Measurements from ENCODE around the gene CTIF. TPM values are rescaled to one million over a fixed set of nuclear protein-coding genes. Genes with fewer than 3 reads are reported as not detected.
A peak's percentile ranks its signal among the peaks of the same experiment; 100 is the strongest.

Gene CTIF
- total RNA-seq, 1 donor from 2014 or later, result 15.0 TPM

- no peaks in the 10 kb centered on the region for H3K36me3 ChIP-seq (ENCODE audit: control insufficient read depth, insufficient read depth, low read length)
- FAIRE-seq, result no peak
- no peaks in the 10 kb centered on the region for H3K27me3 ChIP-seq (ENCODE audit: control insufficient read depth, insufficient read depth, low read length)
- no peak for TF ChIP-seq CTCF (IDR thresholded peaks at IDR 0.05; ENCODE audit: insufficient read depth, low read length, severe bottlenecking)
- H3K4me3 ChIP-seq (ENCODE audit: low read depth, low read length), result no peak overlapping the region
- no peak for DNase-seq (ENCODE audit: low read depth)
Observed at GRCh38 chr18:48850822-48851598, 312.2 kb downstream of the CTIF start.

- TF ChIP-seq CTCF (IDR thresholded peaks at IDR 0.05; ENCODE audit: insufficient read depth, low read length, severe bottlenecking), result no peak
- DNase-seq (ENCODE audit: low read depth) (no peak), FAIRE-seq (no peak)
- Histone ChIP-seq H3K4me3 (ENCODE audit: low read depth, low read length) (no peak overlapping the region), H3K27me3 (ENCODE audit: control insufficient read depth, insufficient read depth, low read length) (no peaks in the 10 kb centered on the region), H3K36me3 (ENCODE audit: control insufficient read depth, insufficient read depth, low read length) (no peaks in the 10 kb centered on the region)
Observed at GRCh38 chr18:48851599-48851960, 312.7 kb downstream of the CTIF start.

- FAIRE-seq, result no peak
- Histone ChIP-seq H3K27me3 (ENCODE audit: control insufficient read depth, insufficient read depth, low read length) (no peaks in the 10 kb centered on the region), H3K36me3 (ENCODE audit: control insufficient read depth, insufficient read depth, low read length) (peaks cover 2% of the 10 kb centered on the region), H3K4me3 (ENCODE audit: low read depth, low read length) (no peak overlapping the region)
- no peak for TF ChIP-seq CTCF (IDR thresholded peaks at IDR 0.05; ENCODE audit: insufficient read depth, low read length, severe bottlenecking)
- peak; percentile 71 for DNase-seq (ENCODE audit: low read depth)
Observed at GRCh38 chr18:48852292-48852691, 313.5 kb downstream of the CTIF start.

- no peak for DNase-seq (ENCODE audit: low read depth)
Observed at GRCh38 chr18:48852794-48853193, 314.0 kb downstream of the CTIF start.

GRCh38 chr18:48853588-48853987, 314.8 kb downstream of the CTIF start:
- FAIRE-seq, result no peak
- peaks cover 2% of the 10 kb centered on the region for H3K36me3 ChIP-seq (ENCODE audit: control insufficient read depth, insufficient read depth, low read length)
- no peak for DNase-seq (ENCODE audit: low read depth)
- no peak overlapping the region for H3K4me3 ChIP-seq (ENCODE audit: low read depth, low read length)
- no peaks in the 10 kb centered on the region for H3K27me3 ChIP-seq (ENCODE audit: control insufficient read depth, insufficient read depth, low read length)
- no peak for TF ChIP-seq CTCF (IDR thresholded peaks at IDR 0.05; ENCODE audit: insufficient read depth, low read length, severe bottlenecking)

More at GRCh38 chr18:48852794-48853193, 314.0 kb downstream of the CTIF start:
- TF ChIP-seq CTCF (IDR thresholded peaks at IDR 0.05; ENCODE audit: insufficient read depth, low read length, severe bottlenecking), result no peak
- no peak for FAIRE-seq
- Histone ChIP-seq H3K36me3 (ENCODE audit: control insufficient read depth, insufficient read depth, low read length) (peaks cover 2% of the 10 kb centered on the region), H3K4me3 (ENCODE audit: low read depth, low read length) (no peak overlapping the region), H3K27me3 (ENCODE audit: control insufficient read depth, insufficient read depth, low read length) (no peaks in the 10 kb centered on the region)

- DNase-seq (ENCODE audit: low read depth) (no peak), FAIRE-seq (peak; percentile 76)
- Histone ChIP-seq H3K36me3 (ENCODE audit: control insufficient read depth, insufficient read depth, low read length) (peaks cover 3% of the 10 kb centered on the region), H3K27me3 (ENCODE audit: control insufficient read depth, insufficient read depth, low read length) (no peaks in the 10 kb centered on the region), H3K4me3 (ENCODE audit: low read depth, low read length) (no peak overlapping the region)
- no peak for TF ChIP-seq CTCF (IDR thresholded peaks at IDR 0.05; ENCODE audit: insufficient read depth, low read length, severe bottlenecking)
Observed at GRCh38 chr18:48854780-48855179, 315.9 kb downstream of the CTIF start.
